ENCODE measurements around the gene MYRF. TPM values are rescaled to one million over a fixed set of nuclear protein-coding genes. Genes with fewer than 3 reads are reported as not detected.

Gene MYRF
- total and polyA plus RNA-seq, 11 donors, result 0.11 to 41.2 (median 0.25) TPM; not detected in 2

DNA sequence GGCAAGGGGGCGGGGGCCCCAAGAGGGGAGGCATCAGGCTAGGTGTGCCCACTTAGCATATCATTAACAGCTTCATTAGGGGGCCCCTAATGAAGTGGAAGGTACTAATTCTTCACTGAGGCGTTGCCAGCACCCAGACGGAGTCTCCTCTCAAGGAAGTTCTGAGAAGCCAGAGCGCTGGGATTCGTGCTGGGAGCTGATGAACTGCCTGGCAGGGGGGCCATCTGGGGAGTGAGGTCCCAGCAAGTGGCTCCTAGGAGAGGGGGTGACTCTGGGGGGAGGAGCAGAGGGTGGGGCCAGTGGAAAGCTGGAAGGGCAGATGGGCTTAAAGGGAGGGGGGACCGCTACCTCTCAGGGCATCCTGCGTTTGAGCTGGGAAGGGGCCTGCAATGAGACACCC, 42.4 kb upstream of the MYRF start:
- no peaks in the 10 kb centered on the region for H3K36me3 ChIP-seq
- ATAC-seq (no peak), DNase-seq (no peak)
- intact Hi-C loops (cut with DNase I), result no loop called here
- no peak overlapping the region for H3K27ac ChIP-seq
- H3K9me3 ChIP-seq, result no peaks in the 10 kb centered on the region
- TF ChIP-seq CTCF (IDR thresholded peaks at IDR 0.05) (no peak), POLR2A (IDR thresholded peaks at IDR 0.05) (no peak)
- H3K4me3 ChIP-seq, result no peak overlapping the region
- H3K4me1 ChIP-seq, result peaks cover 0 to 14% (median 5%) of the 10 kb centered on the region in 12 donors
- WGBS, 4 donors, result 90 to 98% (median 92%) methylated on average over 5 to 7 of the region's 7 CpGs
- no peaks in the 10 kb centered on the region for H3K27me3 ChIP-seq

- WGBS, 4 donors, result 90 to 94% (median 91%) methylated on average over 14 of the region's 14 CpGs
- peak overlapping the region in 1 of 12 donors; percentile 12 for H3K27ac ChIP-seq
- intact Hi-C loops (cut with DNase I), result no loop called here
Measured at GRCh38 chr11:61711037-61711436, 41.4 kb upstream of the MYRF start.

GRCh38 chr11:61711498-61711897, 40.9 kb upstream of the MYRF start:
- peak overlapping the region in 1 of 12 donors; percentile 12 for H3K27ac ChIP-seq
- no peak for ATAC-seq

More at GRCh38 chr11:61711037-61711436, 41.4 kb upstream of the MYRF start:
- no peaks in the 10 kb centered on the region for H3K27me3 ChIP-seq
- no peaks in the 10 kb centered on the region for H3K9me3 ChIP-seq
- H3K36me3 ChIP-seq, result no peaks in the 10 kb centered on the region
- H3K4me3 ChIP-seq, result no peak overlapping the region
- ATAC-seq, result no peak
- DNase-seq, result no peak
- peaks cover 0 to 18% (median 7%) of the 10 kb centered on the region in 12 donors for H3K4me1 ChIP-seq
- no peak for TF ChIP-seq CTCF (IDR thresholded peaks at IDR 0.05)
- no peak for TF ChIP-seq POLR2A (IDR thresholded peaks at IDR 0.05)

DNA sequence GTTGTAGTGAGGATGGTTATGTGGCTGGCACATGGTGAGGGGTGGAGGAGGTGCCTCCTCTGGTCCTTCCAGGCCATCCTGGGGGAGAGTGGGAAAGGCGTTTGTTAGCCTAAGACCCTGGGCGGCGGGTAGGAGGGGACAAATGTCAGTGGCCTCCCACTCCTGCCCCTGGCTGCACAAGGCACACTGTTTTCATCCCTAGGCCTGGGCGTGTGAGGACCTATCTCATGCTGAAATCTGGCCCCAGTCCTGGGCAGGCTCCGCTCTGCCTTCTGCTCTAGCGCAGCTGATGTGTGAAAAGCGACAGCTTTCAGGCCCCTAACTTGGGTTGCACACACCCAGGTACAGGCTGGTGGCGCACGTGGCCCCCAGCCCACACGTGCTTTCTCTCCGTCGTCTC, 40.1 kb upstream of the MYRF start:
- DNase-seq (no peak), ATAC-seq (no peak)
- WGBS, 4 donors, result 81 to 93% (median 92%) methylated on average over 12 of the region's 12 CpGs
- Histone ChIP-seq H3K27ac (no peak overlapping the region), H3K27me3 (no peaks in the 10 kb centered on the region), H3K9me3 (no peaks in the 10 kb centered on the region), H3K4me3 (no peak overlapping the region), H3K4me1 (peaks cover 0 to 29% (median 0%) of the 10 kb centered on the region in 12 donors), H3K36me3 (no peaks in the 10 kb centered on the region)
- intact Hi-C loops (cut with DNase I), result no loop called here
- no peak for TF ChIP-seq CTCF (IDR thresholded peaks at IDR 0.05)

More at GRCh38 chr11:61711498-61711897, 40.9 kb upstream of the MYRF start:
- TF ChIP-seq POLR2A (IDR thresholded peaks at IDR 0.05) (no peak), CTCF (IDR thresholded peaks at IDR 0.05) (no peak)
- Histone ChIP-seq H3K9me3 (no peaks in the 10 kb centered on the region), H3K36me3 (no peaks in the 10 kb centered on the region), H3K4me3 (no peak overlapping the region), H3K4me1 (peaks cover 0 to 21% (median 6%) of the 10 kb centered on the region in 12 donors), H3K27me3 (no peaks in the 10 kb centered on the region)
- intact Hi-C loops (cut with DNase I), result no loop called here
- no peak for DNase-seq
- WGBS, 4 donors, result 67 to 80% (median 74%) methylated on average over 6 of the region's 6 CpGs

All from heart left ventricle (tissue), 16 donors.